Ishikawa (cell line): Measurements from ENCODE around the gene STPG2.

ENCODE experiments used
- CEBPB ChIP-seq: IDR thresholded peaks from 2 replicates; pipeline ENCODE4 v1.6.1; 2012
- EGR1 ChIP-seq: IDR thresholded peaks from 2 replicates; pipeline ENCODE4 v1.6.1; 2012
- EP300 ChIP-seq: IDR thresholded peaks from 2 replicates; pipeline ENCODE4 v1.6.1; 2012; ENCODE audit warnings: borderline replicate concordance
- NFIC ChIP-seq: IDR thresholded peaks from 2 replicates; pipeline ENCODE4 v1.6.1; 2012
- RAD21 ChIP-seq: IDR thresholded peaks from 2 replicates; pipeline ENCODE4 v1.6.1; 2012; ENCODE audit warnings: low read depth
- TAF1 ChIP-seq: IDR thresholded peaks from 2 replicates; pipeline ENCODE4 v1.6.1; 2012; ENCODE audit warnings: low read depth, mild to moderate bottlenecking
- TEAD4 ChIP-seq: IDR thresholded peaks from 2 replicates; pipeline ENCODE4 v1.6.1; 2012
- YY1 ChIP-seq: IDR thresholded peaks from 2 replicates; pipeline ENCODE4 v1.6.1; 2012; ENCODE audit warnings: low read depth
- TF ChIP-seq, protein P1 (sequence below): IDR thresholded peaks from 2 replicates; pipeline ENCODE4 v1.6.1; 2012
- TF ChIP-seq, protein P2 (sequence below): IDR thresholded peaks from 2 replicates; pipeline ENCODE4 v1.6.1; 2012; ENCODE audit warnings: low read depth, mild to moderate bottlenecking
- TF ChIP-seq, protein P3 (sequence below): IDR thresholded peaks from 2 replicates; pipeline ENCODE4 v1.6.1; 2012

DNA sequence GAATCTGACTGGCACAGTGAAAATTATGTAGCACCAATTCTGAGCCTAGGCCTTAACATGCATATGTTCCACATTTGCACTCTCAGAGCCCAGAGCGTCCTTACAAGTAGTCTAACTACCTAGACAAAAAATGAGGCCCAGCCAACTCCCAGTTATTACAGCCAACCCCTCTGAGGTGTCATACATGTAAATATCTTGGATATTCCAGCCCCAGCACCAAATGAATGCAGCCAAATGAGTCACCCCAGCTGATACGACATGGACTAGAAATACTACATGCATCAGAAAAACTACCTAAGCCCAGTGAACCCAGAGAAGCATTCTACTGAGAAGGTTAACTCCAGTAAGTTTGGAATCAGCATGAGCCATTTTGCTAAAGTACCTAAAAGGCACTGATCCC is 145.1 kb downstream of the STPG2 start:
- no peak for TF ChIP-seq TAF1
- no peak for TF ChIP-seq YY1
- TF ChIP-seq, protein P1, sequence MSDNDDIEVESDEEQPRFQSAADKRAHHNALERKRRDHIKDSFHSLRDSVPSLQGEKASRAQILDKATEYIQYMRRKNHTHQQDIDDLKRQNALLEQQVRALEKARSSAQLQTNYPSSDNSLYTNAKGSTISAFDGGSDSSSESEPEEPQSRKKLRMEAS, result no peak
- no peak for TF ChIP-seq CEBPB
- TF ChIP-seq TEAD4, result no peak
- no peak for TF ChIP-seq EP300
- TF ChIP-seq, protein P2, sequence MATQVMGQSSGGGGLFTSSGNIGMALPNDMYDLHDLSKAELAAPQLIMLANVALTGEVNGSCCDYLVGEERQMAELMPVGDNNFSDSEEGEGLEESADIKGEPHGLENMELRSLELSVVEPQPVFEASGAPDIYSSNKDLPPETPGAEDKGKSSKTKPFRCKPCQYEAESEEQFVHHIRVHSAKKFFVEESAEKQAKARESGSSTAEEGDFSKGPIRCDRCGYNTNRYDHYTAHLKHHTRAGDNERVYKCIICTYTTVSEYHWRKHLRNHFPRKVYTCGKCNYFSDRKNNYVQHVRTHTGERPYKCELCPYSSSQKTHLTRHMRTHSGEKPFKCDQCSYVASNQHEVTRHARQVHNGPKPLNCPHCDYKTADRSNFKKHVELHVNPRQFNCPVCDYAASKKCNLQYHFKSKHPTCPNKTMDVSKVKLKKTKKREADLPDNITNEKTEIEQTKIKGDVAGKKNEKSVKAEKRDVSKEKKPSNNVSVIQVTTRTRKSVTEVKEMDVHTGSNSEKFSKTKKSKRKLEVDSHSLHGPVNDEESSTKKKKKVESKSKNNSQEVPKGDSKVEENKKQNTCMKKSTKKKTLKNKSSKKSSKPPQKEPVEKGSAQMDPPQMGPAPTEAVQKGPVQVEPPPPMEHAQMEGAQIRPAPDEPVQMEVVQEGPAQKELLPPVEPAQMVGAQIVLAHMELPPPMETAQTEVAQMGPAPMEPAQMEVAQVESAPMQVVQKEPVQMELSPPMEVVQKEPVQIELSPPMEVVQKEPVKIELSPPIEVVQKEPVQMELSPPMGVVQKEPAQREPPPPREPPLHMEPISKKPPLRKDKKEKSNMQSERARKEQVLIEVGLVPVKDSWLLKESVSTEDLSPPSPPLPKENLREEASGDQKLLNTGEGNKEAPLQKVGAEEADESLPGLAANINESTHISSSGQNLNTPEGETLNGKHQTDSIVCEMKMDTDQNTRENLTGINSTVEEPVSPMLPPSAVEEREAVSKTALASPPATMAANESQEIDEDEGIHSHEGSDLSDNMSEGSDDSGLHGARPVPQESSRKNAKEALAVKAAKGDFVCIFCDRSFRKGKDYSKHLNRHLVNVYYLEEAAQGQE, result no peak
- TF ChIP-seq RAD21, result no peak
- TF ChIP-seq NFIC, result no peak
- TF ChIP-seq EGR1, result no peak
- TF ChIP-seq, protein P3, sequence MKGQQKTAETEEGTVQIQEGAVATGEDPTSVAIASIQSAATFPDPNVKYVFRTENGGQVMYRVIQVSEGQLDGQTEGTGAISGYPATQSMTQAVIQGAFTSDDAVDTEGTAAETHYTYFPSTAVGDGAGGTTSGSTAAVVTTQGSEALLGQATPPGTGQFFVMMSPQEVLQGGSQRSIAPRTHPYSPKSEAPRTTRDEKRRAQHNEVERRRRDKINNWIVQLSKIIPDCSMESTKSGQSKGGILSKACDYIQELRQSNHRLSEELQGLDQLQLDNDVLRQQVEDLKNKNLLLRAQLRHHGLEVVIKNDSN, result no peak
